Ascending aorta (tissue), 2 donors: Measurements from ENCODE around the gene ADAMTS15. TPM values are rescaled to one million over a fixed set of nuclear protein-coding genes. Genes with fewer than 3 reads are reported as not detected.

Source experiments
- DNase-seq, 2 donors: peaks; one replicate each; pipeline ENCODE4 v3.0.0-alpha.2; 2019; ENCODE audit warnings: low spot score in 2 of 2
- H3K27ac ChIP-seq, 2 donors: fragments of 200-600 bp; sonication (generic); one replicate each; pipeline ENCODE4 v1.5.1; 2016 to 2017; ENCODE audit warnings: mild to moderate bottlenecking in 1 of 2
- H3K27me3 ChIP-seq: fragments of 200-600 bp; sonication (generic); one replicate; pipeline ENCODE4 v1.5.1; 2017
- H3K36me3 ChIP-seq, 2 donors: fragments of 200-600 bp; sonication (generic); one replicate each; pipeline ENCODE4 v1.5.1; 2016
- H3K4me1 ChIP-seq, 2 donors: fragments of 200-600 bp; sonication (generic); one replicate each; pipeline ENCODE4 v1.5.1; 2016 to 2017; ENCODE audit warnings: mild to moderate bottlenecking in 1 of 2
- H3K4me3 ChIP-seq, 2 donors: fragments of 200-600 bp; sonication (generic); one replicate each; pipeline ENCODE4 v1.5.1; 2016 to 2017; ENCODE audit warnings: mild to moderate bottlenecking in 1 of 2
- H3K9me3 ChIP-seq, 2 donors: fragments of 200-600 bp; sonication (generic); one replicate each; pipeline ENCODE4 v1.5.1; 2016
- intact Hi-C: fragments of 100-400 bp; cut with DNase I; formaldehyde crosslinking; loops from one replicate; pipeline ENCODE4 v1.15.1; 2023
- total RNA-seq: library from RNA; depleted of rRNA; stranded (reverse); fragments of >200 nt; gene quantifications from one replicate; pipeline ENCODE4 v1.1.0, GENCODE V29; 2016
- TF ChIP-seq, protein P1 (sequence below), 3 experiments: fragments of 200-600 bp in 2 of 3; fragments of 450-650 bp in 1 of 3; sonication (generic) in 2 of 3; IDR thresholded peaks; one replicate each; pipeline ENCODE4 v1.5.1; 2016 to 2019; ENCODE audit warnings: antibody characterized with exemption in 3 of 3, mild to moderate bottlenecking in 1 of 3, moderate library complexity in 1 of 3

Gene ADAMTS15
- total RNA-seq, 1 donor from 2014 or later: 20.4 TPM

- no peaks in the 10 kb centered on the region for H3K27me3 ChIP-seq
- H3K4me3 ChIP-seq: no peak overlapping the region
- H3K27ac ChIP-seq: no peak overlapping the region
- peaks cover 4 to 8% of the 10 kb centered on the region in 2 donors for H3K4me1 ChIP-seq
- DNase-seq: no peak
- TF ChIP-seq, protein P1, sequence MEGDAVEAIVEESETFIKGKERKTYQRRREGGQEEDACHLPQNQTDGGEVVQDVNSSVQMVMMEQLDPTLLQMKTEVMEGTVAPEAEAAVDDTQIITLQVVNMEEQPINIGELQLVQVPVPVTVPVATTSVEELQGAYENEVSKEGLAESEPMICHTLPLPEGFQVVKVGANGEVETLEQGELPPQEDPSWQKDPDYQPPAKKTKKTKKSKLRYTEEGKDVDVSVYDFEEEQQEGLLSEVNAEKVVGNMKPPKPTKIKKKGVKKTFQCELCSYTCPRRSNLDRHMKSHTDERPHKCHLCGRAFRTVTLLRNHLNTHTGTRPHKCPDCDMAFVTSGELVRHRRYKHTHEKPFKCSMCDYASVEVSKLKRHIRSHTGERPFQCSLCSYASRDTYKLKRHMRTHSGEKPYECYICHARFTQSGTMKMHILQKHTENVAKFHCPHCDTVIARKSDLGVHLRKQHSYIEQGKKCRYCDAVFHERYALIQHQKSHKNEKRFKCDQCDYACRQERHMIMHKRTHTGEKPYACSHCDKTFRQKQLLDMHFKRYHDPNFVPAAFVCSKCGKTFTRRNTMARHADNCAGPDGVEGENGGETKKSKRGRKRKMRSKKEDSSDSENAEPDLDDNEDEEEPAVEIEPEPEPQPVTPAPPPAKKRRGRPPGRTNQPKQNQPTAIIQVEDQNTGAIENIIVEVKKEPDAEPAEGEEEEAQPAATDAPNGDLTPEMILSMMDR (IDR thresholded peaks at IDR 0.05): no peak
- no peaks in the 10 kb centered on the region for H3K36me3 ChIP-seq
- H3K9me3 ChIP-seq: no peaks in the 10 kb centered on the region
- intact Hi-C loops: no loop called here
Measured at GRCh38 chr11:130486391-130486836, 38.0 kb downstream of the ADAMTS15 start.

GRCh38 chr11:130486987-130487923 is 38.8 kb downstream of the ADAMTS15 start:
- H3K4me1 ChIP-seq: peaks cover 4 to 8% of the 10 kb centered on the region in 2 donors
- intact Hi-C loops: no loop called here
- peak overlapping the region; percentile 62 to 64 for H3K27ac ChIP-seq
- H3K9me3 ChIP-seq: no peaks in the 10 kb centered on the region
- no peaks in the 10 kb centered on the region for H3K27me3 ChIP-seq
- TF ChIP-seq, protein P1 (IDR thresholded peaks at IDR 0.05): no peak
- peak in 1 of 2 donors; percentile 56 for DNase-seq
- H3K36me3 ChIP-seq: no peaks in the 10 kb centered on the region
- no peak overlapping the region for H3K4me3 ChIP-seq

GRCh38 chr11:130487924-130488815 is 39.7 kb downstream of the ADAMTS15 start:
- Histone ChIP-seq H3K9me3 (no peaks in the 10 kb centered on the region), H3K36me3 (no peaks in the 10 kb centered on the region), H3K27ac (peak overlapping the region; percentile 62 to 64), H3K4me1 (peaks cover 4 to 8% of the 10 kb centered on the region in 2 donors), H3K4me3 (no peak overlapping the region), H3K27me3 (no peaks in the 10 kb centered on the region)
- DNase-seq: peak in 1 of 2 donors; percentile 64
- intact Hi-C loops: no loop called here
- TF ChIP-seq, protein P1 (IDR thresholded peaks at IDR 0.05): no peak

DNA sequence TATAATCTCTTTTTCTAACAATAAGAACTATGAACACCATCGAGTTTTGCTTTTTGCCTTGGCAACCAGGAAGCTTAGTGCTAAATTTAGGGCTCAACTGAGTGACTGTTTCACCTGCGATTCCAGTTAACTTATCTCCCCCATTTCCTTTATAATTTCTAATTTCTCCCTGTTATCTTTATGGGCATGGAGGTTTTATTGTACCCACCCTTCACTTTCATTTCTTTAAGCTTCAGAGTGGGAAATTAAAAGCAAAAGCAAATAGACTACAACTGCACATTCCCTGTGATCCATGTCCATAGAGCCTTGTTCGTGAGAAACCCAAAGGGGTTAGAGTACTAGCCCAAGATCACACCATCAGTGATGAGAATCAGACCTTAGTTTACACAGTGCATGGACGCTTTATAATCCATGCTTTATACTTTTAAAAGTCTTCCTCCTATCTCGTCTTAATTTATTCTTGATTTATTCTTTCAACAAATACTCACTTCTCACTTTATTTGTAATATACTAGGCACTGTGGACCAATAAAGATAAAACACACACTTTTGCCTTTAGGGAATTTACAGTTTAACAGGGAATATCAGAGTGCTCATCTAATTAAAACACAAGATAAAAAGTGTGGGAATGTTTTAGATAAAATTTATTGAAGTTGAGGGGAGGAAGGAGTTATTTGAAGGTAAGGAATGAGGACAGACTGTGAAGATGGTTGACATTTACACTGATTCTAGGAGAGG is 40.6 kb downstream of the ADAMTS15 start:
- TF ChIP-seq, protein P1 (IDR thresholded peaks at IDR 0.05): no peak
- peaks cover 4 to 8% of the 10 kb centered on the region in 2 donors for H3K4me1 ChIP-seq
- H3K36me3 ChIP-seq: no peaks in the 10 kb centered on the region
- H3K4me3 ChIP-seq: no peak overlapping the region
- H3K9me3 ChIP-seq: no peaks in the 10 kb centered on the region
- intact Hi-C loops: no loop called here
- peak overlapping the region; percentile 62 to 64 for H3K27ac ChIP-seq
- DNase-seq: no peak
- no peaks in the 10 kb centered on the region for H3K27me3 ChIP-seq

DNA sequence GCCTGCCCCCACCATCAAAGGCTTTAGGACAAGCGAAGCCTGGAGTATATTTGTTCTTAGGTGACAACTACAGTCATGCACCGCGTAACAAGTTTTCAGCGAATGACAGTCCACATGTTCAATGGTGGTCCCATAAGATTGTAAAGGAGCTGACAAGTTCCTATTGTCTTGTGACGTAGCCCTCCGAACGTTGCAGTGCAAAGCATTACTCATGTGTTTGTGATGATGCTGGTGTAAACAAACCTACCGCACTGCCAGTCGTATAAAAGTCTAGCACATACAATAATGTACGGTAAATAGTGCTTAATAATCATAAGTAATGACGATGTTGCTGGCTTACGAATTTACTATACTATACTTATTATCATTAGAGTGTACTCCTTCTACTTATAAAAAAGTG is 41.3 kb downstream of the ADAMTS15 start:
- Histone ChIP-seq H3K27me3 (no peaks in the 10 kb centered on the region), H3K4me1 (peaks cover 4 to 8% of the 10 kb centered on the region in 2 donors), H3K27ac (no peak overlapping the region), H3K9me3 (no peaks in the 10 kb centered on the region), H3K36me3 (no peaks in the 10 kb centered on the region), H3K4me3 (no peak overlapping the region)
- intact Hi-C loops: no loop called here
- TF ChIP-seq, protein P1 (IDR thresholded peaks at IDR 0.05): no peak
- DNase-seq: no peak
